Measurements from ENCODE around the gene MYO3B.

- no peak for TF ChIP-seq FOXM1 (IDR thresholded peaks at IDR 0.05; ENCODE audit: borderline replicate concordance)
- TF ChIP-seq FOXK2 (IDR thresholded peaks at IDR 0.05) = no peak
- no peak for TF ChIP-seq HDGF (IDR thresholded peaks at IDR 0.05; ENCODE audit: borderline replicate concordance)
- no peak for TF ChIP-seq SUZ12 (IDR thresholded peaks at IDR 0.05)
- TF ChIP-seq SP1 (IDR thresholded peaks at IDR 0.05) = no peak
- no peak for TF ChIP-seq FOXA1 (IDR thresholded peaks at IDR 0.05)
Observed at GRCh38 chr2:170512266-170512665, 334.3 kb downstream of the MYO3B start.
